ENCODE results near the gene TBX6. TPM values are rescaled to one million over a fixed set of nuclear protein-coding genes. Genes with fewer than 3 reads are reported as not detected.

TBX6 gene
- total RNA-seq, 4 donors from 2014 or later = 0.29 to 0.92 (median 0.67) TPM

- H3K4me1 ChIP-seq = no peaks in the 10 kb centered on the region
- no peaks in the 10 kb centered on the region for H3K9me3 ChIP-seq
- peaks cover 0 to 45% of the 10 kb centered on the region in 2 donors for H3K36me3 ChIP-seq
- in situ Hi-C loops (cut with MboI; ENCODE audit: low sequenced_read_pairs in 4 of 4) = loop anchor here in 1 of 4 donors (25.0 kb wide), 1 partner anchor 298 kb away; the partner anchor contains the start of gene ZNF771
- no peak overlapping the region for H3K4me3 ChIP-seq
- no peak for DNase-seq
- no peaks in the 10 kb centered on the region for H3K27me3 ChIP-seq
- intact Hi-C loops (cut with DNase I; ENCODE audit: low total_unique reads) = no loop called here
- no peak for TF ChIP-seq POLR2A (IDR thresholded peaks at IDR 0.05)
- TF ChIP-seq, protein P1, sequence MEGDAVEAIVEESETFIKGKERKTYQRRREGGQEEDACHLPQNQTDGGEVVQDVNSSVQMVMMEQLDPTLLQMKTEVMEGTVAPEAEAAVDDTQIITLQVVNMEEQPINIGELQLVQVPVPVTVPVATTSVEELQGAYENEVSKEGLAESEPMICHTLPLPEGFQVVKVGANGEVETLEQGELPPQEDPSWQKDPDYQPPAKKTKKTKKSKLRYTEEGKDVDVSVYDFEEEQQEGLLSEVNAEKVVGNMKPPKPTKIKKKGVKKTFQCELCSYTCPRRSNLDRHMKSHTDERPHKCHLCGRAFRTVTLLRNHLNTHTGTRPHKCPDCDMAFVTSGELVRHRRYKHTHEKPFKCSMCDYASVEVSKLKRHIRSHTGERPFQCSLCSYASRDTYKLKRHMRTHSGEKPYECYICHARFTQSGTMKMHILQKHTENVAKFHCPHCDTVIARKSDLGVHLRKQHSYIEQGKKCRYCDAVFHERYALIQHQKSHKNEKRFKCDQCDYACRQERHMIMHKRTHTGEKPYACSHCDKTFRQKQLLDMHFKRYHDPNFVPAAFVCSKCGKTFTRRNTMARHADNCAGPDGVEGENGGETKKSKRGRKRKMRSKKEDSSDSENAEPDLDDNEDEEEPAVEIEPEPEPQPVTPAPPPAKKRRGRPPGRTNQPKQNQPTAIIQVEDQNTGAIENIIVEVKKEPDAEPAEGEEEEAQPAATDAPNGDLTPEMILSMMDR (IDR thresholded peaks at IDR 0.05 in 4 of 5, conservative IDR thresholded peaks at IDR 0.05 in 1 of 5) = no peak
- ATAC-seq = no peak
- H3K27ac ChIP-seq = no peak overlapping the region
These were observed 22.7 kb upstream of the TBX6 start for GRCh38 chr16:30114411-30114810.

DNA sequence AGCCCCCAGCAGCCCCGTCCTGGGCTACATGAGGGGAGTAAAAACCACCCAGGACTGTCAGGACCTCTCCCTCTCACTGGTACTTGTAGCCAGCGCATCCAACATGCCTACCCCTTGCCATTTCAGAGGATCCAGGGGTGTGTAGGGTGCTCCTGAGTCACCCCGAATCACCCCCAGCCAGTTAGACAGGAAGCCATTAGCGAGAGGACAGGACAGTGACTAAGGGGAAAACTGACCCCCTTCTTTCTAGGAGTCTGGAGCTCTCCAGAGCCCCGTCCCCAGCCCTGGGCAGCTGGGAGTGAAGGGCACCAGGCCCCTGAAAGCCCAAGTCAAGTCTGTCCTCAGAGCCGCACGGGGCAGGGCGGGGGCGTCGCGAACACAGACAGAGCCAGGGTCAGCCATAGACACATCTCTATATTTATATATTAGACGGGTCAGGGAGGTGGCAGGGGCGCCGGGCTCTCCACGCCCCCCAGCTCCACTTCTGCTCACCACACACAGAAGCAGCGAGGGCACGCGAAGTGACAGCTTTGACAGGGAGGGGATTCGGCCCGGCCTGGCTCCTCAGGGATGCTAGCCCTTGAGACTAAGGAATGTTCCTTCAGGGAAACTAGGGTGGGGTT, 22.1 kb upstream of the TBX6 start:
- ATAC-seq = no peak
- no peaks in the 10 kb centered on the region for H3K9me3 ChIP-seq
- in situ Hi-C loops (cut with MboI; ENCODE audit: low sequenced_read_pairs in 4 of 4) (loop anchor here in 1 of 4 donors (25.0 kb wide), 1 partner anchor 298 kb away; the partner anchor contains the start of gene ZNF771), intact Hi-C loops (cut with DNase I; ENCODE audit: low total_unique reads) (no loop called here)
- H3K4me1 ChIP-seq = no peaks in the 10 kb centered on the region
- TF ChIP-seq POLR2A (IDR thresholded peaks at IDR 0.05) = no peak
- TF ChIP-seq, protein P1 (IDR thresholded peaks at IDR 0.05 in 4 of 5, conservative IDR thresholded peaks at IDR 0.05 in 1 of 5) = no peak
- H3K27me3 ChIP-seq = no peaks in the 10 kb centered on the region
- no peak overlapping the region for H3K27ac ChIP-seq
- H3K36me3 ChIP-seq = peaks cover 0 to 39% of the 10 kb centered on the region in 2 donors
- no peak overlapping the region for H3K4me3 ChIP-seq
- DNase-seq = no peak

GRCh38 chr16:30113031-30113710, 21.4 kb upstream of the TBX6 start, which contains the start of gene GDPD3:
Gene GDPD3, minus strand, starts transcription at chr16:30113537. Its CDS starts 59 bp downstream, at chr16:30113478.
- TF ChIP-seq, protein P1 (IDR thresholded peaks at IDR 0.05 in 4 of 5, conservative IDR thresholded peaks at IDR 0.05 in 1 of 5) = no peak
- no peak for TF ChIP-seq POLR2A (IDR thresholded peaks at IDR 0.05)
- Histone ChIP-seq H3K27me3 (no peaks in the 10 kb centered on the region), H3K27ac (no peak within 1 kb of the TSS), H3K36me3 (peaks cover 0 to 36% of the 10 kb centered on the region in 2 donors), H3K4me3 (no peak within 1 kb of the TSS), H3K4me1 (no peaks in the 10 kb centered on the region), H3K9me3 (no peaks in the 10 kb centered on the region)
- in situ Hi-C loops (cut with MboI; ENCODE audit: low sequenced_read_pairs in 4 of 4) (loop anchor here in 1 of 4 donors (25.0 kb wide), 1 partner anchor 299 kb away; the partner anchor contains the start of gene ZNF771), intact Hi-C loops (cut with DNase I; ENCODE audit: low total_unique reads) (no loop called here)
- ATAC-seq (no peak), DNase-seq (no peak)

GRCh38 chr16:30112197-30113030, 20.7 kb upstream of the TBX6 start:
- no peaks in the 10 kb centered on the region for H3K9me3 ChIP-seq
- DNase-seq = peak in 1 of 2 donors; percentile 32
- no peak for TF ChIP-seq POLR2A (IDR thresholded peaks at IDR 0.05)
- TF ChIP-seq, protein P1 (IDR thresholded peaks at IDR 0.05 in 4 of 5, conservative IDR thresholded peaks at IDR 0.05 in 1 of 5) = peak in 4 of 5 experiments; percentile 53 to 62 (median 58)
- in situ Hi-C loops (cut with MboI; ENCODE audit: low sequenced_read_pairs in 4 of 4) (loop anchor here in 1 of 4 donors (25.0 kb wide), 1 partner anchor 300 kb away; the partner anchor contains the start of gene ZNF771), intact Hi-C loops (cut with DNase I; ENCODE audit: low total_unique reads) (no loop called here)
- no peak for ATAC-seq
- no peak overlapping the region for H3K27ac ChIP-seq
- no peaks in the 10 kb centered on the region for H3K27me3 ChIP-seq
- no peak overlapping the region for H3K4me3 ChIP-seq
- H3K36me3 ChIP-seq = peaks cover 0 to 35% of the 10 kb centered on the region in 2 donors
- no peaks in the 10 kb centered on the region for H3K4me1 ChIP-seq
